Gastroesophageal sphincter (tissue), 4 donors: ENCODE data around the gene ITGB5. TPM values are rescaled to one million over a fixed set of nuclear protein-coding genes. Genes with fewer than 3 reads are reported as not detected.

Experiments
- ATAC-seq: fragments of 150-250 bp; one replicate; pipeline ENCODE4 v1.9.1; 2016; ENCODE audit warnings: mild to moderate bottlenecking, moderate library complexity
- H3K27ac ChIP-seq, 4 donors: fragments of 200-600 bp; sonication (generic) in 3 of 4; 1 replicate in 3 of 4; 2 replicates in 1 of 4; pipeline ENCODE4 v1.5.1; 2016 to 2019
- H3K27me3 ChIP-seq: fragments of 200-600 bp; sonication (generic); one replicate; pipeline ENCODE4 v1.5.1; 2019
- H3K36me3 ChIP-seq, 2 donors: fragments of 200-600 bp; sonication (generic); one replicate each; pipeline ENCODE4 v1.5.1; 2019; ENCODE audit warnings: control low read depth in 1 of 2
- H3K4me1 ChIP-seq, 3 donors: fragments of 200-600 bp; sonication (generic); 1 replicate in 2 of 3; 2 replicates in 1 of 3; pipeline ENCODE4 v1.5.1; 2016 to 2019; ENCODE audit warnings: control low read depth in 2 of 3
- H3K4me3 ChIP-seq, 2 donors: fragments of 200-600 bp; sonication (generic); one replicate each; pipeline ENCODE4 v1.5.1; 2019; ENCODE audit warnings: mild to moderate bottlenecking in 1 of 2, moderate library complexity in 1 of 2
- H3K9me3 ChIP-seq, 3 donors: fragments of 200-600 bp; sonication (generic); one replicate each; pipeline ENCODE4 v1.5.1; 2017 to 2019; ENCODE audit warnings: control low read depth in 2 of 3
- EP300 ChIP-seq: sonication (generic); formaldehyde crosslinking; IDR thresholded peaks from one replicate; pipeline ENCODE4 v1.6.1; 2017; ENCODE audit warnings: antibody characterized with exemption, mild to moderate bottlenecking
- POLR2A ChIP-seq, 2 donors: fragments of 450-650 bp; IDR thresholded peaks; one replicate each; pipeline ENCODE4 v1.6.1; 2017; ENCODE audit warnings: antibody characterized with exemption in 2 of 2, mild to moderate bottlenecking in 2 of 2, moderate library complexity in 1 of 2
- POLR2AphosphoS5 ChIP-seq: sonication (generic); formaldehyde crosslinking; IDR thresholded peaks from one replicate; pipeline ENCODE4 v1.6.1; 2017; ENCODE audit warnings: antibody characterized with exemption
- WGBS, 2 donors: methylation state at CpG; one replicate each; pipeline ENCODE4 v1.1.5; 2018; ENCODE audit warnings: low coverage in 1 of 2; 5-methylcytosine and 5-hydroxymethylcytosine counted together
- total RNA-seq, 4 donors: library from RNA; depleted of rRNA; stranded (reverse); fragments of >200 nt; gene quantifications; one replicate each; pipeline ENCODE4 v1.1.0, GENCODE V29; 2016
- TF ChIP-seq, protein P1 (sequence below), 4 experiments: fragments of 200-600 bp in 2 of 4; fragments of 450-650 bp in 2 of 4; sonication (generic) in 1 of 4; IDR thresholded peaks; one replicate each; pipeline ENCODE4 v1.5.1; 2017 to 2019; ENCODE audit warnings: antibody characterized with exemption in 4 of 4, mild to moderate bottlenecking in 2 of 4, moderate library complexity in 2 of 4

Gene ITGB5
- total RNA-seq, 4 donors from 2014 or later: 125 to 312 (median 151) TPM

DNA sequence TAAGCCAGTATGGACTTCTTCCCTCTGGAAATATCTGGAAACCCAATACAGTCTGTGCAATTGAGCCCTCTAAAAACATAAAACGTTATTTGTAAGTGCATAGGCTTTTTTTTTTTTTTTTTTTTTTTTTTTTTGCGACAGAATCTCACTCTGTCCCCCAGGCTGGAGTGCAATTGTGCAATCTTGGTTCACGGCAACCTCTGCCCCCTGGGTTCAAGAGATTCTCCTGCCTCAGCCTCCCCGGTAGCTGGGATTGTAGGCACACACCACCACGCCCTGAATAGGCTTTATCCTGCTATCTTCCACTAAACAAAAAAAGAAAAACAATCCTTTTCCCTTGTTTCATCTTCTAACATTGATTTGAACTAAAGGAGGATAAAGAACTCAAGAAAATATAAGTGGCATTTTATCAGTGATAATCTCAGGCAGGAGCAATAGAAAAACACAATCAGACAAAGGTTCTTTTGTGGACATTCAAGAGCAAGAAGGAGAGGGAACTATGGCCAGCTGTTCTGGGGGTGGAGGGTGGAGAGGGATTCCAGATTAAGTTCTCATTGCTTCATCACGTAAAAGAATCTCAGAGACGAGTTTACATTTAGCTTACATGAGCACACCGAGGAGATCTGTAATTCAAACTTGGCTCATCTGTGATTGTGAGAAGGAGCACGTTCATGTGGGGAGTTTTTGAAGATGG is 68.6 kb downstream of the ITGB5 start:
- Histone ChIP-seq H3K9me3 (no peaks in the 10 kb centered on the region), H3K4me1 (peaks cover 0 to 28% (median 4%) of the 10 kb centered on the region in 3 donors), H3K27me3 (no peaks in the 10 kb centered on the region), H3K36me3 (peaks cover 0 to 58% of the 10 kb centered on the region in 2 donors), H3K4me3 (no peak overlapping the region), H3K27ac (peak overlapping the region in 1 of 4 donors; percentile 2)
- 33 to 58% methylated on average over 2 to 5 of the region's 9 CpGs for WGBS, 2 donors
- no peak for TF ChIP-seq POLR2A (IDR thresholded peaks at IDR 0.05)
- TF ChIP-seq POLR2AphosphoS5: no peak
- TF ChIP-seq, protein P1, sequence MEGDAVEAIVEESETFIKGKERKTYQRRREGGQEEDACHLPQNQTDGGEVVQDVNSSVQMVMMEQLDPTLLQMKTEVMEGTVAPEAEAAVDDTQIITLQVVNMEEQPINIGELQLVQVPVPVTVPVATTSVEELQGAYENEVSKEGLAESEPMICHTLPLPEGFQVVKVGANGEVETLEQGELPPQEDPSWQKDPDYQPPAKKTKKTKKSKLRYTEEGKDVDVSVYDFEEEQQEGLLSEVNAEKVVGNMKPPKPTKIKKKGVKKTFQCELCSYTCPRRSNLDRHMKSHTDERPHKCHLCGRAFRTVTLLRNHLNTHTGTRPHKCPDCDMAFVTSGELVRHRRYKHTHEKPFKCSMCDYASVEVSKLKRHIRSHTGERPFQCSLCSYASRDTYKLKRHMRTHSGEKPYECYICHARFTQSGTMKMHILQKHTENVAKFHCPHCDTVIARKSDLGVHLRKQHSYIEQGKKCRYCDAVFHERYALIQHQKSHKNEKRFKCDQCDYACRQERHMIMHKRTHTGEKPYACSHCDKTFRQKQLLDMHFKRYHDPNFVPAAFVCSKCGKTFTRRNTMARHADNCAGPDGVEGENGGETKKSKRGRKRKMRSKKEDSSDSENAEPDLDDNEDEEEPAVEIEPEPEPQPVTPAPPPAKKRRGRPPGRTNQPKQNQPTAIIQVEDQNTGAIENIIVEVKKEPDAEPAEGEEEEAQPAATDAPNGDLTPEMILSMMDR (IDR thresholded peaks at IDR 0.05): no peak
- TF ChIP-seq EP300: no peak
- ATAC-seq: no peak

DNA sequence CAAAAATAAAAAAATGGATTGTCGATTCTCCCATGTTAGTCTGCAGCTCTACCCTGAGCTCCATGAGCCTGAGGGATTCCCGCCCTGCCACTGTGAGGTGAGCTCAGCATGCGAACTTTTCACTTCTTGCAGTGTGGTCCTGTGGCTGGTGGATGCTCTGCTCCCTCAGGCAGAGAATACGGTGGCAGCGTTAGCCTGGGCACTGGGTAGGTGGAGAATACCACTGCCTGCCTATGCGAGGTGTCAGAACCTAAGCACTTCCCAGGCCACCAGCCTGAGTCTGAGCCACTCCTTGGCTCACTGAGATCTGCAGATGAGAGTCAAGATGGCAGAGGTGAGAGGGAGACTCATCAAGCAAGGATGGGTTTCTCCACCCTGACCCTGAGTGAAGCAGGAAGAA is 70.1 kb downstream of the ITGB5 start:
- Histone ChIP-seq H3K27ac (no peak overlapping the region), H3K9me3 (no peaks in the 10 kb centered on the region), H3K4me1 (peaks cover 0 to 36% (median 17%) of the 10 kb centered on the region in 3 donors), H3K27me3 (no peaks in the 10 kb centered on the region), H3K36me3 (peaks cover 0 to 58% of the 10 kb centered on the region in 2 donors), H3K4me3 (no peak overlapping the region)
- no peak for ATAC-seq
- 94 to 100% methylated on average over 3 of the region's 6 CpGs for WGBS, 2 donors
- TF ChIP-seq EP300 (no peak), POLR2A (IDR thresholded peaks at IDR 0.05) (no peak)

DNA sequence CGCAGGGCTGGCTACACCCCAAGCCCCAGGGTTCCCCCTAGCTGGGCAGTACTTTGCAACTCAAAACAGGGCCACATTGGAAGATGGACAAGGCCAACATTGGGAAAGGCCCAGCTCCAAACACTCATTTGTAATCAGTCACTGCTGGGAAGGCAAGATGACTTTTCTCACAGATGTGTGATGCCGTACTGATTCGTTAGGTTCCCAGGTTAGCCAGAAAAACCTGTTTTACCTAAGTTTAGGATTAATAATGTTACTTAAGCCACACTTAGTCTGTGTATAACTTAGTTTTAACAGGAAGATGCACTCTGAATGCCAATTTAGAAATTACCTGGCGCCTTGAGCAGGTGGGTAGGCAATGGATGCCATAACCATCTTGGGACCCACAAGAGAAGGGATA is 71.0 kb downstream of the ITGB5 start:
- WGBS, 2 donors: 92 to 100% methylated on average over 2 to 4 of the region's 4 CpGs
- H3K4me3 ChIP-seq: no peak overlapping the region
- H3K4me1 ChIP-seq: peaks cover 0 to 44% (median 26%) of the 10 kb centered on the region in 3 donors
- no peak for TF ChIP-seq POLR2AphosphoS5
- TF ChIP-seq, protein P1 (IDR thresholded peaks at IDR 0.05): no peak
- no peak for TF ChIP-seq EP300
- TF ChIP-seq POLR2A (IDR thresholded peaks at IDR 0.05): no peak
- peaks cover 0 to 55% of the 10 kb centered on the region in 2 donors for H3K36me3 ChIP-seq
- H3K27ac ChIP-seq: peak overlapping the region in 1 of 4 donors; percentile 85
- H3K9me3 ChIP-seq: no peaks in the 10 kb centered on the region
- no peaks in the 10 kb centered on the region for H3K27me3 ChIP-seq
- no peak for ATAC-seq

DNA sequence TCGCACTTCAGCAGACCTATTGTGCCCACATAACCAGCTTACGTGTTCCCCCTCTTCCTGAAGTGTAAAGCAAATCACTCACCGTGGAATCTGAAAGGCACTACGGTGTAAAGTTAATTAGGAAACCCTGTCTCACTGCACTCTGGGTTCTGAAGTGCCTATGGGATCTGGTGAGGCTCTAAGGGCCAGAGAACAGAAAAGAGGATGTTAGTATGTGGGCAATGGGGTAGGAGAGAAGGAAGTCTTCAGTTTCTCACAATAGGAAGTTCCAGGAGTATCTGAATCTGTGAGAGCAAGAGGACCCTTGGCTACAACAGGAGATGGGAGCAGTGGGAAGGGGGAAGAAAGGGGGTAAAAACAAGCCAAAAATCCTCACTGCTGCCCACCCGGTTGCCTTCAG is 71.4 kb downstream of the ITGB5 start:
- WGBS, 2 donors: 93 to 100% methylated on average over 3 to 5 of the region's 5 CpGs
- ATAC-seq: no peak
- Histone ChIP-seq H3K4me3 (no peak overlapping the region), H3K27me3 (no peaks in the 10 kb centered on the region), H3K36me3 (peaks cover 0 to 51% of the 10 kb centered on the region in 2 donors), H3K4me1 (peaks cover 0 to 48% (median 26%) of the 10 kb centered on the region in 3 donors), H3K27ac (peak overlapping the region in 1 of 4 donors; percentile 85), H3K9me3 (no peaks in the 10 kb centered on the region)
- TF ChIP-seq EP300 (no peak), POLR2AphosphoS5 (no peak), POLR2A (IDR thresholded peaks at IDR 0.05) (no peak)
- TF ChIP-seq, protein P1 (IDR thresholded peaks at IDR 0.05): no peak

DNA sequence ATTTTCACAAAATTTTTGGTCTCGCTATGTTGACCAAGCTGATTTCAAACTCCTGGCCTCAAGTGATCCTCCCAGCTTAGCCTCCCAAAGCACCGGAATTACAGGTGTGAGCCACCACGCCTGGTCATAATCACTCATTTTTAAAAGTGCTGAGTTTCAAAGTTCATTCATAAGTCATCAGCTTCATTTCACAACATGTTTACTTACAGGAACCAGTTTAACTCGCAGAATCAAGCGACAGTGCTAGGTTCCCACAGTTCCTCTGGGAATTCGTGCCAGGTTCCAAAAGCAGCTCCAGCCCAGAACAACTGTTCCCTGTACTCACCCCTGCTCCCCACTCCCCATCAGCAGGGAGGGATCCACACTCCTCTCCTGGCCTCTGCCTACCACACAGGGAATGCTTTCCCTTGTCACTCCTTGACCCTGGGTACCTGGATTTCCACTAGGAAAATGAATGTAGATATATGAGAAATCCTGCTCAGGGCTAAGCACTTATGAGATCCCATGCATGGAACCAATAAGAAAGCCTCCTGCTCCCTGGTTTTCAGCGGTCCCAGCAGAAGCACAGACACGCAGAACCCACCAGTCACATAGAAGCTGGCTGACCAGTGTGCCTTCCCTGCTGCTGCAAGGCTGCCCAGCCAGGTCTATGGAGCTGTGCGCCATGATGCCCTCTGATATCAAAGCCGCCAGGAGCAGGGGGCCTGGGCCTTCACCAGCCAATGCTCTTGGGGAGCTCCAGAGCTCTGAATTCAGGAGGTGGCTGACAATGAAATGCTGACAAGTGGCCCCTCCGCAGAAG is 72.3 kb downstream of the ITGB5 start:
- Histone ChIP-seq H3K27ac (peak overlapping the region in 1 of 4 donors; percentile 85), H3K36me3 (peaks cover 0 to 41% of the 10 kb centered on the region in 2 donors), H3K27me3 (no peaks in the 10 kb centered on the region), H3K4me3 (no peak overlapping the region), H3K4me1 (peaks cover 0 to 54% (median 26%) of the 10 kb centered on the region in 3 donors), H3K9me3 (no peaks in the 10 kb centered on the region)
- no peak for ATAC-seq
- 100% methylated on average over 1 to 4 of the region's 11 CpGs for WGBS, 2 donors
- peak; percentile 20 for TF ChIP-seq POLR2AphosphoS5
- TF ChIP-seq, protein P1 (IDR thresholded peaks at IDR 0.05): no peak
